ENCODE results near the gene ITGAD.

Gene ITGAD

GRCh38 chr16:31393056-31393455, at the start of gene ITGAD:
ITGAD (plus strand) TSS chr16:31393335; CDS start chr16:31393361, 26 bp downstream.
- H3K4me1 Mint-ChIP-seq = no peaks in the 10 kb centered on the region
- no peaks in the 10 kb centered on the region for H3K36me3 Mint-ChIP-seq
- no peak within 1 kb of the TSS for H3K27ac Mint-ChIP-seq
- no peaks in the 10 kb centered on the region for H3K9me3 Mint-ChIP-seq
- H3K27me3 Mint-ChIP-seq = peaks cover 3% of the 10 kb centered on the region
- H3K4me3 Mint-ChIP-seq = no peak within 1 kb of the TSS

GRCh38 chr16:31344712-31345111, 48.4 kb upstream of the ITGAD start:
- Mint-ChIP-seq H3K9me3 (no peaks in the 10 kb centered on the region), H3K4me3 (no peak overlapping the region), H3K27me3 (peaks cover 1% of the 10 kb centered on the region), H3K4me1 (peaks cover 9% of the 10 kb centered on the region), H3K36me3 (peaks cover 2% of the 10 kb centered on the region), H3K27ac (peak overlapping the region; percentile 41)

GRCh38 chr16:31347445-31347844, 45.7 kb upstream of the ITGAD start:
- Mint-ChIP-seq H3K4me3 (no peak overlapping the region), H3K4me1 (peaks cover 6% of the 10 kb centered on the region), H3K9me3 (no peaks in the 10 kb centered on the region), H3K27ac (no peak overlapping the region), H3K36me3 (peaks cover 2% of the 10 kb centered on the region), H3K27me3 (peaks cover 1% of the 10 kb centered on the region)

GRCh38 chr16:31348579-31348978, 44.6 kb upstream of the ITGAD start:
- H3K36me3 Mint-ChIP-seq = no peaks in the 10 kb centered on the region
- H3K9me3 Mint-ChIP-seq = no peaks in the 10 kb centered on the region
- H3K4me1 Mint-ChIP-seq = peaks cover 13% of the 10 kb centered on the region
- no peak overlapping the region for H3K27ac Mint-ChIP-seq
- H3K27me3 Mint-ChIP-seq = no peaks in the 10 kb centered on the region
- H3K4me3 Mint-ChIP-seq = no peak overlapping the region

- H3K4me3 Mint-ChIP-seq = no peak overlapping the region
- H3K27ac Mint-ChIP-seq = no peak overlapping the region
Measured at GRCh38 chr16:31350275-31351005, 42.7 kb upstream of the ITGAD start.

GRCh38 chr16:31351246-31351941, 41.7 kb upstream of the ITGAD start:
- no peak overlapping the region for H3K4me3 Mint-ChIP-seq
- no peak overlapping the region for H3K27ac Mint-ChIP-seq
- no peaks in the 10 kb centered on the region for H3K27me3 Mint-ChIP-seq
- H3K4me1 Mint-ChIP-seq = peaks cover 28% of the 10 kb centered on the region
- no peaks in the 10 kb centered on the region for H3K9me3 Mint-ChIP-seq
- no peaks in the 10 kb centered on the region for H3K36me3 Mint-ChIP-seq

More at GRCh38 chr16:31350275-31351005, 42.7 kb upstream of the ITGAD start:
- Mint-ChIP-seq H3K4me1 (peaks cover 20% of the 10 kb centered on the region), H3K27me3 (no peaks in the 10 kb centered on the region), H3K9me3 (no peaks in the 10 kb centered on the region), H3K36me3 (no peaks in the 10 kb centered on the region)

GRCh38 chr16:31351942-31352325, 41.2 kb upstream of the ITGAD start:
- Mint-ChIP-seq H3K27me3 (no peaks in the 10 kb centered on the region), H3K27ac (no peak overlapping the region), H3K4me1 (peaks cover 28% of the 10 kb centered on the region), H3K4me3 (no peak overlapping the region), H3K9me3 (no peaks in the 10 kb centered on the region), H3K36me3 (no peaks in the 10 kb centered on the region)

- no peak overlapping the region for H3K4me3 Mint-ChIP-seq
- H3K27me3 Mint-ChIP-seq = no peaks in the 10 kb centered on the region
- no peaks in the 10 kb centered on the region for H3K9me3 Mint-ChIP-seq
- no peaks in the 10 kb centered on the region for H3K36me3 Mint-ChIP-seq
- H3K27ac Mint-ChIP-seq = no peak overlapping the region
- H3K4me1 Mint-ChIP-seq = peaks cover 30% of the 10 kb centered on the region
Measured at GRCh38 chr16:31352376-31353115, 40.6 kb upstream of the ITGAD start.

GRCh38 chr16:31354394-31355291, 38.5 kb upstream of the ITGAD start, which contains the start of gene ITGAX:
ITGAX (plus strand) TSS chr16:31355176; CDS start chr16:31355255, 79 bp downstream.
- H3K36me3 Mint-ChIP-seq = no peaks in the 10 kb centered on the region
- peak within 1 kb of the TSS; percentile 10 for H3K27ac Mint-ChIP-seq
- H3K9me3 Mint-ChIP-seq = no peaks in the 10 kb centered on the region
- peak within 1 kb of the TSS; percentile 41 for H3K4me3 Mint-ChIP-seq
- H3K27me3 Mint-ChIP-seq = no peaks in the 10 kb centered on the region
- H3K4me1 Mint-ChIP-seq = peaks cover 35% of the 10 kb centered on the region

GRCh38 chr16:31355431-31356100, 37.6 kb upstream of the ITGAD start:
- no peaks in the 10 kb centered on the region for H3K27me3 Mint-ChIP-seq
- peaks cover 35% of the 10 kb centered on the region for H3K4me1 Mint-ChIP-seq
- H3K9me3 Mint-ChIP-seq = no peaks in the 10 kb centered on the region
- no peak overlapping the region for H3K27ac Mint-ChIP-seq
- peak overlapping the region; percentile 41 for H3K4me3 Mint-ChIP-seq
- no peaks in the 10 kb centered on the region for H3K36me3 Mint-ChIP-seq

- H3K4me3 Mint-ChIP-seq = peak overlapping the region; percentile 23
Measured at GRCh38 chr16:31356566-31357323, 36.4 kb upstream of the ITGAD start.

GRCh38 chr16:31357324-31358109, 35.6 kb upstream of the ITGAD start:
- H3K27me3 Mint-ChIP-seq = no peaks in the 10 kb centered on the region
- peak overlapping the region; percentile 45 for H3K4me3 Mint-ChIP-seq
- H3K36me3 Mint-ChIP-seq = no peaks in the 10 kb centered on the region

More at GRCh38 chr16:31356566-31357323, 36.4 kb upstream of the ITGAD start:
- Mint-ChIP-seq H3K9me3 (no peaks in the 10 kb centered on the region), H3K36me3 (no peaks in the 10 kb centered on the region), H3K27me3 (no peaks in the 10 kb centered on the region), H3K27ac (no peak overlapping the region), H3K4me1 (peaks cover 35% of the 10 kb centered on the region)

GRCh38 chr16:31360251-31360650, 32.9 kb upstream of the ITGAD start:
- H3K4me1 Mint-ChIP-seq = peaks cover 18% of the 10 kb centered on the region
- H3K27me3 Mint-ChIP-seq = no peaks in the 10 kb centered on the region
- H3K27ac Mint-ChIP-seq = no peak overlapping the region
- no peaks in the 10 kb centered on the region for H3K36me3 Mint-ChIP-seq
- H3K4me3 Mint-ChIP-seq = no peak overlapping the region
- no peaks in the 10 kb centered on the region for H3K9me3 Mint-ChIP-seq

More at GRCh38 chr16:31357324-31358109, 35.6 kb upstream of the ITGAD start:
- peaks cover 35% of the 10 kb centered on the region for H3K4me1 Mint-ChIP-seq
- no peak overlapping the region for H3K27ac Mint-ChIP-seq
- H3K9me3 Mint-ChIP-seq = no peaks in the 10 kb centered on the region

Measured in activated naive CD4-positive, alpha-beta T cell treated with anti-CD3 and anti-CD28 coated beads, Interleukin-2, amount 50 U/mL, for 24 hours (primary cell).